ENCODE measurements around the gene CHN2.

The CHN2 gene

GRCh38 chr7:29453021-29453420 is 258.4 kb downstream of the CHN2 start:
- no peak overlapping the region for H3K27ac ChIP-seq
- no peak for TF ChIP-seq CTCF (conservative IDR thresholded peaks at IDR 0.05)

GRCh38 chr7:29454464-29454863 is 259.9 kb downstream of the CHN2 start:
- no peak for TF ChIP-seq CTCF (conservative IDR thresholded peaks at IDR 0.05)
- no peak overlapping the region for H3K27ac ChIP-seq

- H3K27ac ChIP-seq = no peak overlapping the region
- no peak for TF ChIP-seq CTCF (conservative IDR thresholded peaks at IDR 0.05)
Measured at GRCh38 chr7:29454899-29455451, 260.4 kb downstream of the CHN2 start.

GRCh38 chr7:29457141-29457561 is 262.6 kb downstream of the CHN2 start:
- no peak for TF ChIP-seq CTCF (conservative IDR thresholded peaks at IDR 0.05)
- no peak overlapping the region for H3K27ac ChIP-seq

- no peak overlapping the region for H3K27ac ChIP-seq
Measured at GRCh38 chr7:29457565-29458011, 263.0 kb downstream of the CHN2 start.

GRCh38 chr7:29458933-29459332 is 264.4 kb downstream of the CHN2 start:
- TF ChIP-seq CTCF (conservative IDR thresholded peaks at IDR 0.05) = no peak
- no peak overlapping the region for H3K27ac ChIP-seq

More at GRCh38 chr7:29457565-29458011, 263.0 kb downstream of the CHN2 start:
- no peak for TF ChIP-seq CTCF (conservative IDR thresholded peaks at IDR 0.05)

- no peak overlapping the region for H3K27ac ChIP-seq
- no peak for TF ChIP-seq CTCF (conservative IDR thresholded peaks at IDR 0.05)
Measured at GRCh38 chr7:29459589-29459988, 265.0 kb downstream of the CHN2 start.

Data from VCaP (cell line).